Epithelial cell of prostate (primary cell): ENCODE measurements around the gene SNTG2.

ENCODE experiments used
- DNase-seq: peaks from one replicate; pipeline ENCODE4 v3.0.0-alpha.2; 2011; ENCODE audit warnings: low read depth, low spot score
- H3K27ac ChIP-seq: fragments of 450-650 bp; 2 replicates; pipeline ENCODE4 v1.5.1; 2017; ENCODE audit warnings: mild to moderate bottlenecking

The SNTG2 gene

GRCh38 chr2:981759-982158, 31.1 kb downstream of the SNTG2 start:
- no peak for DNase-seq
- H3K27ac ChIP-seq = no peak overlapping the region

GRCh38 chr2:985317-985898, 34.8 kb downstream of the SNTG2 start:
- DNase-seq = no peak
- H3K27ac ChIP-seq = no peak overlapping the region

GRCh38 chr2:987789-988188, 37.1 kb downstream of the SNTG2 start:
- H3K27ac ChIP-seq = no peak overlapping the region
- no peak for DNase-seq

- no peak overlapping the region for H3K27ac ChIP-seq
- DNase-seq = no peak
Observed at GRCh38 chr2:989781-990467, 39.3 kb downstream of the SNTG2 start.

- DNase-seq = no peak
Observed at GRCh38 chr2:990970-991369, 40.3 kb downstream of the SNTG2 start.

GRCh38 chr2:1002350-1002749, 51.7 kb downstream of the SNTG2 start:
- no peak for DNase-seq
- no peak overlapping the region for H3K27ac ChIP-seq

More at GRCh38 chr2:990970-991369, 40.3 kb downstream of the SNTG2 start:
- no peak overlapping the region for H3K27ac ChIP-seq

GRCh38 chr2:1004398-1004797, 53.7 kb downstream of the SNTG2 start:
- no peak overlapping the region for H3K27ac ChIP-seq
- no peak for DNase-seq

- H3K27ac ChIP-seq = no peak overlapping the region
- DNase-seq = no peak
Observed at GRCh38 chr2:1010415-1010930, 59.8 kb downstream of the SNTG2 start.

- no peak for DNase-seq
- no peak overlapping the region for H3K27ac ChIP-seq
Observed at GRCh38 chr2:1011006-1011405, 60.4 kb downstream of the SNTG2 start.

GRCh38 chr2:1011985-1012384, 61.3 kb downstream of the SNTG2 start:
- no peak for DNase-seq
- no peak overlapping the region for H3K27ac ChIP-seq

GRCh38 chr2:1014802-1015201, 64.2 kb downstream of the SNTG2 start:
- DNase-seq = no peak
- H3K27ac ChIP-seq = no peak overlapping the region

GRCh38 chr2:1016500-1016899, 65.9 kb downstream of the SNTG2 start:
- H3K27ac ChIP-seq = no peak overlapping the region
- no peak for DNase-seq

GRCh38 chr2:1017827-1018226, 67.2 kb downstream of the SNTG2 start:
- no peak overlapping the region for H3K27ac ChIP-seq
- DNase-seq = no peak

- no peak overlapping the region for H3K27ac ChIP-seq
Observed at GRCh38 chr2:1020206-1020605, 69.6 kb downstream of the SNTG2 start.

GRCh38 chr2:1022178-1022577, 71.5 kb downstream of the SNTG2 start:
- no peak overlapping the region for H3K27ac ChIP-seq
- DNase-seq = no peak

More at GRCh38 chr2:1020206-1020605, 69.6 kb downstream of the SNTG2 start:
- DNase-seq = no peak

GRCh38 chr2:1024981-1025380, 74.3 kb downstream of the SNTG2 start:
- DNase-seq = no peak
- H3K27ac ChIP-seq = no peak overlapping the region

GRCh38 chr2:1026141-1026540, 75.5 kb downstream of the SNTG2 start:
- no peak overlapping the region for H3K27ac ChIP-seq
- DNase-seq = no peak

GRCh38 chr2:1028831-1029230, 78.2 kb downstream of the SNTG2 start:
- DNase-seq = no peak
- no peak overlapping the region for H3K27ac ChIP-seq

- no peak overlapping the region for H3K27ac ChIP-seq
- DNase-seq = no peak
Observed at GRCh38 chr2:1032030-1032429, 81.4 kb downstream of the SNTG2 start.

GRCh38 chr2:1033069-1033468, 82.4 kb downstream of the SNTG2 start:
- no peak overlapping the region for H3K27ac ChIP-seq
- no peak for DNase-seq

- DNase-seq = no peak
- H3K27ac ChIP-seq = no peak overlapping the region
Observed at GRCh38 chr2:1037066-1037465, 86.4 kb downstream of the SNTG2 start.

GRCh38 chr2:1039549-1039948, 88.9 kb downstream of the SNTG2 start:
- H3K27ac ChIP-seq = no peak overlapping the region
- no peak for DNase-seq
